ENCODE measurements around the gene LIN37. TPM values are rescaled to one million over a fixed set of nuclear protein-coding genes. Genes with fewer than 3 reads are reported as not detected.

LIN37 gene, protein sequence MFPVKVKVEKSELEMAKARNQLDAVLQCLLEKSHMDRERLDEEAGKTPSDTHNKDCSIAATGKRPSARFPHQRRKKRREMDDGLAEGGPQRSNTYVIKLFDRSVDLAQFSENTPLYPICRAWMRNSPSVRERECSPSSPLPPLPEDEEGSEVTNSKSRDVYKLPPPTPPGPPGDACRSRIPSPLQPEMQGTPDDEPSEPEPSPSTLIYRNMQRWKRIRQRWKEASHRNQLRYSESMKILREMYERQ
- 11.2 and 11.8 TPM in 2 replicates for total RNA-seq

DNA sequence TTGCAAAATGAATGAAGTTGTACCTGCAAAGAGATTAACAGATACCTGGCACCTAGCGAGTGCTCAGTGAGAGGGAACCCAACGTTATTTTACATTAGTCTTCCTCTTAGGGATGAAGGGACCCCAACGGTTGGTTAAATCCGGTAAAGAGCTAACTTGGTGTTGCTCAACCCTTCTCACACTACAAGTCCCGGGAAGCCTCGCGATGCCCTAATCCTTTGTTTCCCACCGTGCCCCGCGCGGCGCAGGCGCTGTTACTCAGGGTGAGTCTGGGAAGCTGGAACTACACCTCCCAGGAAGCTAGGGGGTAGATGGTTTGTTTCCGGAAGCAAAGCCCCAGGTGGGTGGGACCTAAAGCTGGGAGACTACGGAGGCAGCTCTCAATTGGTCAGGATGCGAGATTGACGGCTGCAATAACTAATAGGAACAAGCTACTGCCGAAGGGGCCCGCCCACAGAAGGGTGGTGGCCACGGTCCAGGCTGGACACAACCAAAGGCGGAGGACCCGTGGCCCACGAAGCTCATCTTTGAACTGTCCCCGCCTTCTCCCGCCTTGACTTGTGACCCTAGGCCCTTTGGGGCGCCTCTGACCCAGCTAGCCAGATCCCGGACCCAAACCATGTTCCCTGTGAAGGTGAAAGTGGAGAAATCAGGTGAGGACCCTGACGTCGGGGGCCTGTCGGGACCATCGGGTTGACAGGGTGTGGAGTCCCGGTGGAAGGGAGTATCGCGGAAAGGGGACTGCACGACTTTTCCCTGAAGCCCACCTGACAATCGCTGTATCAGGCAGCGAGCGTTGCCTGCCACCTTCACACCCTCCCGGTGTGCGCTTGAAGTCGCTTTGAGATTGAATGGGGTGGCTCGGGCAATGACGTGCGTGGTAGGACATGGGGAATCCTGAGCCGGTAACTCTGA lies at the start of gene LIN37:
Gene LIN37 (plus strand): TSS at position 471 of the 915 bp plus-strand sequence. CDS start 149 bp downstream, at position 620.

DNA sequence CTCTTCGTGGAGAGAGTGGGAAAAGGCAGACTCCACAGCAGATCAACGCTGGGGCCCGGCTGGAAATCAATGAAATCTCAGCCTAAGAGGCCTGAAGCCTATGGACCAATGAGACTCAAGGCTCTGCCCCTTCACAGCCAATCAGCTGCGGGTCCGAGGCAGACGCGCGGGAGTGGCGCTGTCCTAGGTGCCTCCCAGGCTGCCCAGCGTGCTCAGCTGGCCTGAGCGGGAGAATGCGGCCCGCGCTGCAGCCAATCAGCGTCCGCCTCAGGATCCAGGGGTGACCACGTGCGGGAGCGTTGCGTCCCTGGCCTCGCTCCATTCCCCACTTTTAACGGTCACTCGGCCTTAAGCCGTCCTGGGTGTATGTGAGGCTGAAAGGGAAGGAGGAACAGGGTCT lies 44.2 kb upstream of the LIN37 start, which contains the start of gene ZBTB32:
Gene ZBTB32 (plus strand): TSS at position 341 of the 400 bp plus-strand sequence. CDS start 10,069 bp downstream, outside the sequence.

DNA sequence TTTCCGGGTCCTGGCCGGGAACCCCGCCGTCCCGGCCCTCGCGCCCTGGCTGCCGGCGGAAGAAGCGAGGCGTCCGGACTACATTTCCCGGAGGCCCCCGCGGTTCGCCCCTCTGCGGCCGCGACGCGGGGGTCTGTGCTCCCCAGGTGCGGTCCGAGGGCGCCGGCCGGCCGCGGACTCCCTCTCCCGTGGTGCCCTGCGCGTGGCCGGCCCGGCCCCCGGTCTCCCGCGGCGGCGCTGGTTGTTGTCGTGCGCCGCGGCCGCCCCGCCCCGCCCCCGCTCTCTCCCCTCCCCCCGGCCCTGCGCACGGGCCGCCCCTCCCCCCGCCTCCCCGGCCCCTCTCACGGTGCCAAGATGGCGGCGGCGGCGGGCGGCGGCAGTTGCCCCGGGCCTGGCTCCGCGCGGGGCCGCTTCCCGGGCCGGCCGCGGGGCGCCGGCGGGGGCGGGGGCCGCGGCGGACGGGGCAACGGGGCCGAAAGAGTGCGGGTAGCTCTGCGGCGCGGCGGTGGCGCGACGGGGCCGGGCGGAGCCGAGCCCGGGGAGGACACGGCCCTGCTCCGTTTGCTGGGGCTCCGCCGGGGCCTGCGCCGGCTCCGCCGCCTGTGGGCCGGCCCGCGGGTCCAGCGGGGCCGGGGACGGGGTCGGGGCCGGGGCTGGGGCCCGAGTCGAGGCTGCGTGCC lies 30.6 kb upstream of the LIN37 start, which contains the start of gene KMT2B:
Gene KMT2B (plus strand): TSS at position 339 of the 680 bp plus-strand sequence. CDS start 16 bp downstream, at position 355.

DNA sequence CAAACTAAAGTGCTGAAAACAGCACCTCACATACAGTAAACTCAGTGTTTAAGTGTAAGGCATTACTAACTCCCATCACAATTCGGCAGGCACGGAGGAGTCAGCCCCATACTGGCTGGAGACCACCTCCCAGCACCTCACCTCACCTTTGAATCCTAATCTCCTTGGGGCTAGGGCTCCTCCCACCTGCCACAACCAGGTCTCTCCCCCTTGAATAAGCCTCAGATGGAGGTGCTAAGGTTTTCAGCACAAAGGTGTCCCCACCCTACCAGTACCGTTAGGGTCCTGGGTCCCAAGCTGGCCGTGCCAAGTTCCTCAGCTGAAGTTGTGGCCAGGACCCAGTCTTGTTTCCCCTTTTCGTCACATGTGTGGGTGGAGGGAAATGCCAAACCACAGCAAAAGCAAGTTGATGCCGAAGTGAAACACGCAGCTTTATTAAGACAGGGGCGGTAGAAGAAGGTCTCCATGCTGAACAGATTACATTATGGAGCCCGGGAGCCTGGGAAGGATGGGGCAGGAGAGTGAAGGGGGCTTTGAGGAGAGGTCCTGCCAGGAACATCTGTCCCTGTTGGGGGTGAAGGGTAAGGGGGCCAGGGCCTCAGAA lies 6.2 kb upstream of the LIN37 start, which contains the start of gene IGFLR1:
Gene IGFLR1 (minus strand): TSS at position 332 of the 604 bp plus-strand sequence. CDS start 1,272 bp downstream, outside the sequence.

DNA sequence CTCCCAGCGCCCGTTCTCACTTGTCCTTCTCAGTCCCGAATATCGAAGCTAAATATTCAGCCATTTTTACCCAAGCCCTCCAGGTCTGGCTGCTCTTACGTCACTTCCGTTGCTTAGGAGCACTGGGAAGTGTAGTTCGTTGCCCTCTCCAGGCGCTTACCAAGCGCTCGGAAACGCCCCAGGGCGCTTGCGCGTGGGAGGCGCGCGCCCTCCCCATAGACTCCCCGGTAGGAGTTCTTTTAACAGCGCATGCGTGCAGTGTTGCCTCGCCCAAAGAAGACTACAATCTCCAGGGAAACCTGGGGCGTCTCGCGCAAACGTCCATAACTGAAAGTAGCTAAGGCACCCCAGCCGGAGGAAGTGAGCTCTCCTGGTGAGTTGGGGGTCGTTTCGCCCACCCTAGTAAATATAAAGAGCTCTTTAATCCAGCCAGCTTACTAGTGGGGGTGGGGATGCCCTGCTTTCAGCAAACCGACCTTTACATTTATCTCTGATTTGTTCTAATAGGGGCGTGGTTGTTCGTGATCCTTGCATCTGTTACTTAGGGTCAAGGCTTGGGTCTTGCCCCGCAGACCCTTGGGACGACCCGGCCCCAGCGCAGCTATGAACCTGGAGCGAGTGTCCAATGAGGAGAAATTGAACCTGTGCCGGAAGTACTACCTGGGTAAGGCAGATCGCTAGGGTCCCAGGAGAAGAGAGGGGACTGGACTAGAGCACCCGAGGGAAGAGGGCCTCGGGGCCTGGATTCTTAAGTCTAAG lies 2.9 kb upstream of the LIN37 start, which contains the start of the genes PSENEN and U2AF1L4:
Gene PSENEN (plus strand): TSS at position 324 of the 759 bp plus-strand sequence. CDS start 280 bp downstream, at position 604.
Gene U2AF1L4 (minus strand): TSS at position 91 of the 759 bp plus-strand sequence. CDS start 27 bp downstream, at position 64.

DNA sequence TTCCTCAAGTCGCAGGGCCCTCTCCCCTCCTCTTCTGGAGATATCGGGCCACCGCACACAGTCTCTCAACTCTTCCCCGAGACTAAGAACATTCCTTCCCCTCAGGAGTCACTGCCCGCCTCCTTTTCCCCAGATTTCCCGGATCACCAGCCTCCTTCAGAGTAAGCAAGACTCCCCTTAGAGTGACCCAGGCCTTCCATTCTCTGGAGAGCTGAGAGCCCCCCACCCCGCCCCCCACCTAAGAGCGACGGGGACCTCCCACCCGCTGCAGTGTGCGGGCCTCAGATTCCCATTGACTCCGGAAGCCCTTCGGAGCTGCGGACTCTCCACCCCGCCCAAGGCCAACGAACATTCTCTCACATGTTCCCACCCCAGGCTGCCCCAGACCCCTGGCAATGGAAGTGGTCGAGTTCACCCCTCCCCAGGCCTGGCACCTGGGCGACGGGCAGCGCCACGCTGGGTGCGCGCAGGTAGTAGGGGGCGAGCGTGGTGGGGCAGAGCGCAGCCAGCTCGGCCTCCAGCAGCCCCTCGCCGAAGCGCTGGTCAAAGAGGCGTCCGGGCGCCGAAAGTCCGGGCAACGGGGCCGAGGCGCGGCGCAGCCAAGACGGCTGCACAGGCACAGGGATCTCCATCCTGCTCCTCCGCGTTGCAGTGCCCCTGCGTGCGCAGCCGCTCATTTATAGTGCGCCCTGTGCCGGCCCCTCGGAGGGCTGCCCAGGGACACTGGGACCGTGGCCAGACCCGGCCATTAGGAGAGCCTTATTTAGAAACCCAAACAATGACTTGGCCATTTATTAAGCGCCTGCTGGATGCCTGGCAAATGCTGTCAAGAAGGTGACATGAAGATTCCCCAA lies 8.2 kb downstream of the LIN37 start, which contains the start of gene HSPB6:
Gene HSPB6 (minus strand): TSS at position 653 of the 854 bp plus-strand sequence. CDS start 21 bp downstream, at position 632.

DNA sequence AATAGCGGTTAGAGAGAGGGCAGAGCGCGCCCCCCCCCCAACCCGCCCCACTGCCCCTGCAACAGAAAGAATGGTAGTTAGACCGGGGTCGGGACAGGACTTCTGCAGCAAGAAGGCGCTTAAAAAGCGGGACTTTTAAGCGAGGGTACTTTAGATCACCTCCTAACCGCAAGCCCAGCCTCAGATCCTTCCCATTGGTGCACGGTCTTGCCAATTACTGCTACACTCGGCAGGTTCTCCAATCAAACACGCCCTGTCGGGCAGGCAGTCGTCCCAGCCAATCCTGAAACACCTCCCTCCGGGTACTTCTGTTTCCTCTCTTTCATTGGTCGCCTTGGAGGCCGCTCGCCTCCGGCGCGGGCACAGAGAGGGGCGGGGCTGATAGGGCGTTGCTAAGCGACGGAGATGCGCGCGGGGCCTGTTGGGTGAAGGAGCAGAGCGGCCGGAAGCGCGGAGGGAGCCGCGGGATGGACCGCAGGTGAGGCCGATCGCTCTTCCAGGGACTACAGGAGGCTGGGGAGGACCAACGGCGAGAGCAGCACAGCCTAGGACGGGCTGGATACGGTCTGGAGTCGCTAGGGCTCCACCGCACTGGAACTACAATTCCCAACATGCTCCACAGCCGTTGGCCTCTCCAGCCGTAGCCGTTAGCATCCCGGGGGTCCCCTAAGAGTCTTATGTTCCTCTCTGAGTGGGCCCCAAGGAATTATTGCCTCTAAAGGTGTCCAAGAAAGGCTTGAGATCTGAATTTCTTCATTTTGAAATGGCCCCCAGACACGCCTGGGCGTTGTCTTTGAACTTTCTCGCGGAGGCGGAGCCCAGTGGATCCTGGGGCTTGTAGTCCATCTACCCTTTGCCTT lies 9.6 kb downstream of the LIN37 start, which contains the start of gene PROSER3:
Gene PROSER3 (plus strand): TSS at position 428 of the 860 bp plus-strand sequence. CDS start 40 bp downstream, at position 468.

DNA sequence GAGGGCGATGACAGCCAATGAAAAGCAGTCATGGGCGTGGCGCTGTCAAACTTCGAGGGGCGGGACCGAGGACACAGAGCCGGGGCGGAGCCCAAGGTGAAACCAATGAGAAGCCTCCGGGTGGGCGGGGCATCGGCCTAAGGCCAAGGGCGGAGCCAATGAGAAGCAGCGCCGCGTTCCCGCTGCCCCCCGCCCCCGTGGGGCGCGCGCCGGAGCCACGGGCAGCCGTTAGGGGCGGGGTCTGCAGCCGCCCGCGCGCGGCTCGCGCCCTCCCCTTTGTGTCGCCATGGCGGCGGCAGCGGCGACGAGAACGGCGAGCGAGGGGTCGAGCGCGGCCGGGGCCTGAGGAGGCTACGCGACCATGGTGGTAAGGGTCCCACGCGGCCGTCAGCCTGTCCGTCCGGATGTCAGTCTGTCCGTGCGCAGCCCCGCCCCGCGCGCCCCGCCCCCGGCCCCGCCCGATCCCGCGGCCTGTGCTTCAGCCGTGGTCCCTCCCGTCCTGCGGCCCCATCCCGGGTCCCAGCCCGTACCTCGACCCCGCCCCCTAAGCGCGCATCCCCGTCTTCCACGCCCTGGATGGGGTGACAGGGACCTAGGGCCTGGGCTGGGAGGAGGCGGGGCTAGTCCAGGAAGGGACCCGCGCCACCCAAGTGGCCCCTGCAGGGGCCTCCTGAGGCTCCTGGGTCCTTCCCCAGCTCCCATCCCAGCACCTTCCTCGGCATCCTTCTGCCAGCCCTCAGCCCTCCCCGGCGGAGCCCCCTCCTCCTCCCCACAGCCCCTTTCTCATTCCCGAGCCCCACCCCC lies 27.1 kb downstream of the LIN37 start, which contains the start of gene ARHGAP33:
Gene ARHGAP33 (plus strand): TSS at position 267 of the 804 bp plus-strand sequence. CDS start 95 bp downstream, at position 362.

Other genes with a start within 250 kb of the LIN37 start
- 6.6 and 8.4 TPM in 2 replicates for gene DMKN, start 234.9 kb upstream of the LIN37 start, total RNA-seq
- gene SBSN, start 220.3 kb upstream of the LIN37 start, total RNA-seq: 4.7 and 5.2 TPM in 2 replicates
- not detected in 2 replicates for gene GAPDHS, start 215.1 kb upstream of the LIN37 start, total RNA-seq
- gene TMEM147, start 202.9 kb upstream of the LIN37 start, total RNA-seq: 79.0 and 82.8 TPM in 2 replicates
- not detected in 2 replicates for gene ATP4A, start 184.9 kb upstream of the LIN37 start, total RNA-seq
- not detected in 2 replicates for gene PMIS2, start 162.4 kb upstream of the LIN37 start, total RNA-seq
- gene HAUS5, start 135.8 kb upstream of the LIN37 start, total RNA-seq: 3.7 and 3.8 TPM in 2 replicates
- gene RBM42, start 119.5 kb upstream of the LIN37 start, total RNA-seq: 19.0 and 29.5 TPM in 2 replicates
- gene ETV2, start 106.8 kb upstream of the LIN37 start, total RNA-seq: 0.17 and 0.63 TPM in 2 replicates
- gene COX6B1, start 100.3 kb upstream of the LIN37 start, total RNA-seq: 531 and 566 TPM in 2 replicates
- gene UPK1A, start 82.1 kb upstream of the LIN37 start, total RNA-seq: not detected in 2 replicates
- not detected in 2 replicates for gene ZBTB32, start 44.0 kb upstream of the LIN37 start, total RNA-seq
- 2.7 and 6.8 TPM in 2 replicates for gene KMT2B, start 30.6 kb upstream of the LIN37 start, total RNA-seq
- 0.32 and 0.77 TPM in 2 replicates for gene IGFLR1, start 6.1 kb upstream of the LIN37 start, total RNA-seq
- 10.7 and 10.9 TPM in 2 replicates for gene U2AF1L4, start 3.2 kb upstream of the LIN37 start, total RNA-seq
- gene PSENEN, start 2.9 kb upstream of the LIN37 start, total RNA-seq: 9.1 and 11.3 TPM in 2 replicates
- gene HSPB6, start 8.5 kb downstream of the LIN37 start, total RNA-seq: 96.5 and 248 TPM in 2 replicates
- gene PROSER3, start 9.6 kb downstream of the LIN37 start, total RNA-seq: 2.9 and 3.2 TPM in 2 replicates
- 5.0 and 7.9 TPM in 2 replicates for gene ARHGAP33, start 27.0 kb downstream of the LIN37 start, total RNA-seq
- not detected in 2 replicates for gene PRODH2, start 64.3 kb downstream of the LIN37 start, total RNA-seq
- gene NPHS1, start 103.9 kb downstream of the LIN37 start, total RNA-seq: 0.16 TPM in 1 of 2 replicates, not detected in the other
- gene KIRREL2, start 108.3 kb downstream of the LIN37 start, total RNA-seq: 0.09 TPM in 1 of 2 replicates, not detected in the other
- 6.0 and 11.0 TPM in 2 replicates for gene APLP1, start 120.0 kb downstream of the LIN37 start, total RNA-seq
- 2.2 and 4.9 TPM in 2 replicates for gene NFKBID, start 152.0 kb downstream of the LIN37 start, total RNA-seq
- gene HCST, start 154.0 kb downstream of the LIN37 start, total RNA-seq: 2.5 and 3.2 TPM in 2 replicates
- gene TYROBP, start 159.7 kb downstream of the LIN37 start, total RNA-seq: not detected in 2 replicates
- gene LRFN3, start 187.8 kb downstream of the LIN37 start, total RNA-seq: 1.4 and 1.6 TPM in 2 replicates
- gene SDHAF1, start 246.6 kb downstream of the LIN37 start, total RNA-seq: 10.5 and 11.5 TPM in 2 replicates

All from bronchial smooth muscle cell (primary cell).